Midbrain (tissue), 1 donor: Measurements from ENCODE around the gene MGAM2.

ENCODE experiments used
- DNase-seq: peaks from one replicate; lab custom pipeline; 2025; lab: John Stamatoyannopoulos, UW

MGAM2 gene

DNA sequence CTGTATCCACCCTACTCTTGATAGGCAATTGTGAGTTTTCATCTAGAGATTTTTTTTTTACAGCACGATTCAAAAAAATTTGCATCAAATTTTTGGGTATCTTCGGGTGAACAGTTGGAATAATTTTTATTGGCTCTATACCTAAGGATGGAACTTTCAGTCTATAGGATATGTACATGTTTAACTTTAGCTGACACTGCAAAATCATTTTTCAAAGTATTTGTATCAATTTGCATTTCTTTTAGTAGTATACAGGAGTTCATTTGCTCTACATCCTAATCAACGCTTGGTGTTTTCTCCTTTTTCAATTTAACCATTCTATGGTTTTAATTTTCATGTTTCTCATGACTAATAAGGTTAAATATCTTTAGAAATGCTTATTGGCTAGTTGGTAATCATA is 11.7 kb downstream of the MGAM2 start:
- DNase-seq: no peak

DNA sequence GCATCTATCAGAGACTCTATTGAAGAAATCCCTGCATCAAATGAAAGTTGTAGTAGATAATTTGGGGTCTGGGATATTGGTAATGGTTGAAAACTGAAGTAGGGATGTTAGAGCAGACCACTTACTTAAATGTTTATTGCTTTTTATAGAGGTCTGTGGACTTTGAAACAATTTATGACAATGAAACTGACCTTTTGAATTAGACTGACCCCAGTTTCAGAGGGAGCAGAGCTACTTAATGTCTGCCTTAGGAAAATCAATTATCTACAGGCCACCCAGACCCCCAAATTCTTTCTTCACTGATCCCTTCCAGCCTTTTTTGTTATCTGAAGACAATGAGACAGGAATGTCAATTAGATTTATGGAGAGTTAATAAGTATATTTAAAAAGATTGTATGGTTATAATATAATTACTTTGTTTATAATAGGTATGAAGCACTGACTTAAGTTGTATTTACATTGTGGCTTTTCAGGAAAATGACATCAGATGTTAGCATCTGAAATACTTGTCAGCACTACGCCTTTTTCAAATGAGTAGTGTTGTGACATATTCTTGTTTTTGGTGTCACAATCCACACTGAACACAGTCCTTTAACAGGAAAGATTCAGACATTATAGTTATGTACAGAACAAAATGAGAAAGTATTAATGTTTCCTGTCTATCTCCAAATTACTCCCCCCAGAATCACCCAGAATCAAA is 13.9 kb downstream of the MGAM2 start:
- no peak for DNase-seq

DNA sequence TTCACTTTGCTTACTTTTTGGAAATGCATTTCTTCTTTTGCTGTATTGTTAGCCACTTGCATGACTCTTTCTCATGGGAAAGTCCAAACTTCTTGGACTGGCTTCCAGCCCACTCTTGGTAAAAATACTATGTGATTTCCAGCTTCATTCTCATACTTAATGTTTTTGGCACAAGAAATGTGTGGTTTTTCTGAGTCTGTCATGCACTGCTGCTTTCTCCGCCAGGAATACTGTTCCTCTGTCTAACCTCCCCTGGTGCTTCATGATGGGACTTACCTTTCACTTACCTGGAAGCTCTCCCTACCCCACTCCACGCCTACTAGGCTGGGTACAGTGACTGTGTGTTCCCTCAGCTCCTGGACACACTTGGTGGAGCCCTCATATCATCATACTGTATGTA is 18.7 kb downstream of the MGAM2 start:
- no peak for DNase-seq

DNA sequence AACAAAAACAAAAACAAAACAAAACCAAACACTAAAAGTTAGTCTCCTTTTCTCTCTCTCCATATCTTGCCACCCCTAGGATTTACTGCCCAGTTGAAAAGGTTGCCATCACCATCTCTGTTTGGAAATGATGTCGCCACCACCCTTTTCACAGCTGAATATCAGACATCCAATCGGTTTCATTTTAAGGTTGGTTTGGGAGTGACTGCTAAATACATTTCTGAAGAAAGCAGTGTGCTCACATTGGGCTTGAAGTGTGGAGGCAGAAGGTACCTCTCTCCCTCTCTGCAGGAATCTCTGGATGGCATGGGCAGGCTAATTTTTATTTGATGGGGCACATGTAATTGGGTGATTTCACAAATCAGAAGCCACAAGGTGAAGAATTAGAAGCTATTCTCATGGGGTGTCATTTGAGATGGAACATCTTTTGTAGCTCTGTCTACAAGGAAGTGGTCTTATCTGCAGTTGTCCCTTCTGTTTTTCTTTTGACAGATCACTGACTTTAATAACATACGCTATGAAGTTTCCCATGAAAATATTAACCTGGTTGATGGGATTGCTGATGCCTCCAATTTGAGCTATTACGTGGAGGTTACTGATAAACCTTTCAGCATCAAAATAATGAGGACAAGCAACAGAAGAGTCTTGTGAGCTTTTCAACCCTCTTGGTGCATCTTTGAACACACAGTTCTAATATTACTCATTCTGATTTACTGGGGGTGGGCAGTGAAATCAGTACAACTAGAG is 20.1 kb downstream of the MGAM2 start:
- DNase-seq: no peak

- no peak for DNase-seq
These were observed 22.2 kb downstream of the MGAM2 start for GRCh38 chr7:142133731-142134148.

DNA sequence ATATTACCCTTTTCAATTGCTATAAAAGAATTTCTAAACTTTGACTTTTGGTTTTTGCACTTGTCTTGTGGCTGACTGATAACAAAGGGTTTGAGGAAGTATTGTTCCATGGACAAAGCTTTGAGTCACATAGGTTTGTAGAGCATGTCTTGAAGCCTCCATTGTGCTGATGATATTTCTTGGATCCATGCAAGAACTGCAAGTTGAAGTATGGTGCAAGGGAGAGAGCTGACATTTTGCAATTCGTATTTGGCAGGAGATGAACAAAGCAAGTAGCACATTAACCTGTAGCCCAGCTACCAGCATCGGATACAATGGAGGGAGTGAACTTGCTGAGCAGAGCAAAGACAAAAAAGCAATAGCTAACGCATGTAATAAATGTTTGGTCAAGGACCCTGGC is 23.4 kb downstream of the MGAM2 start:
- DNase-seq: no peak

DNA sequence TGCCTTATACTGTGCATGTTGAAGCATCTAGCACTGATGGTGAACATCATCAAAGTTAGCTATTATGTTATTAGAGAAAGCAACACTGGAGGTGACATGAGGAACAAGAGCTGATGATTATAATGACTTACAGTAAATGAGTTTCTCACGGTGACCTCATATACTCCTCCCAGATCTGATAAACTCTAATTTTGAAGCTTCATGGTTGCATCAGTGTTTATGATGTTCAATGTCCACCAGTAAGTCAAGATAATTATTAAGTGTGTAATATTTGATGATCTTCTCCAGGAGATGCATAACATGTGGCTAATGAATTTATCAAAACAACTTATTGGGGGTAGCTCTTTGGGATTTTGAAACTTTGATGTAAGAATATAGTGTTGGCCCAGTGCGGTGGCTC is 27.5 kb downstream of the MGAM2 start:
- DNase-seq: no peak

DNA sequence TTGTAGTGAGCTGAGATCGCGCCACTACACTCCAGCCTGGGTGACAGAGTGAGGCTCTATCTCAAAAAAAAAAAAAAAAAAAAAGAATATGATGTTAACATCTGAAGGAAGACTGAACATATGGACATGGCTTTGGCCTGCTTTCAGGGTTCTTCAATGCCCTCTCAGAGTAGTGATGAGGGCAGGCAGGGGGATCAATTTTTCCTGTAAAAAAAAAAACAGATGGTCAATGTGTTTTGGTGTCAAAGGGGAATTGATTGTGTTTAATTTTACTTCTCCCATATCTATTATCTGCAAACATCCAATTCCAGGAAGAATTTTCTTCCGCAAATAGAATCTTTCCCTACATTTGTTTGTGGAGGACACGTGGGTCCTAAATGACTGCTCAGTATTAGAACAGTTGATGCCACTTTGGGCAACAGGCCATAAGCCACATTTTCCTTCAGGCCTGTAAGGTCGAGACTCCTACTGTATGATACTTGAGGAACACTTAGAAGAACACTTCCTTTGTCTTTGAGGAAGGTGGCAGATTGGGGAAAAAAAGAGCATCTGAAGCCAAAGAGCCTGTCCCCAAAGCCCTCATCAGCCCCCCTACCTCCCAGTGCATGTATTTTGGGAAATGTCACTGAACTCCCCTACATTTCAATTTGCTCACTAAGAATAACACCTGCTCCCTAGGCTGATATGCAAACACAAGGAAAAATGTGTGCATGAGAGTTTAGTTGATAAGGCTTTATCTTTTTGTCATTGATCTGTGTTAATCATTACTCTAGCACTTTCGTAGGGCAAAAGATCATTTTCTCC is 28.3 kb downstream of the MGAM2 start:
- no peak for DNase-seq

DNA sequence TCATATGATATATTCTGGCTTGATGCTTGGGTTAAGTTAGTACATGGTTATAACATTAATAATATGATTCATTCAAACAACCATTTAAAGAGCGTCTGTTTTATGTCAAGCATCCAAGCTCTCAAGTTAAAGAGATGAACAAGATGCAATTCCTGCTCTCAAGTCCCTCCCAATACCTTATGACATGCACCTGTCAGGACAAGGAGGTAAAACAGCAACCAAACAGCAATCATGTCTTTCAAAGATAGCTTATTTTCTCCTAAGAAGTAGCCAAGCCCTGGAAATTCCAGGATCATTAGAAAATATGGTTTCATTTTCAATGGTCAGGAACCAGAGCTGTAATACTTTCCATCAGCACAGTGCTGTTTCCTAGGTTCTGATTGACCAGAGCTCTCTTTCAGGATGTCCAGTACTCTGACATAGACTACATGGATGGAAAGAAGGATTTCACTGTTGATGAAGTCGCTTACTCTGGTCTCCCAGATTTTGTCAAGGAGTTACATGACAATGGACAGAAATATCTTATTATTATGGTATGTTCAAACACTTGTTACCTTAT is 29.0 kb downstream of the MGAM2 start:
- DNase-seq: no peak

DNA sequence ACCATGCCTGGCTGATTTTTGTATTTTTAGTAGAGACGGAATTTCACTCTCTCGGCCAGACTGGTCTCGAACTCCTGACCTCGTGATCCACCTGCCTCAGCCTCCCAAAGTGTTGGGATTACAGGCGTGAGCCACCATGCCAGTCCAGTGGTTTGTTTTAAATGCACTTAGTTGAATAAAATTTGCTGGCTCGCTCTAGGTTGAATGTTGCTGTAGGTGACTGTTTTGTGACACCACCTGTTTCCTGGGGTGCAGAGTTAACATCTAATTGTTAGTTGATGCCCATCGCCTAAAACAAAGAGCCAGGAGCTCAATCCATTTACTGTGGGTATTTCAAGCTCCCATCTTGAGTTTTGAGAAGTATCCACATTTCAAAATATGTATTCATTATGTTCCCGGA is 31.2 kb downstream of the MGAM2 start:
- DNase-seq: no peak

- DNase-seq: no peak
These were observed 34.6 kb downstream of the MGAM2 start for GRCh38 chr7:142146124-142146523.

GRCh38 chr7:142150356-142150755 is 38.8 kb downstream of the MGAM2 start:
- no peak for DNase-seq

DNA sequence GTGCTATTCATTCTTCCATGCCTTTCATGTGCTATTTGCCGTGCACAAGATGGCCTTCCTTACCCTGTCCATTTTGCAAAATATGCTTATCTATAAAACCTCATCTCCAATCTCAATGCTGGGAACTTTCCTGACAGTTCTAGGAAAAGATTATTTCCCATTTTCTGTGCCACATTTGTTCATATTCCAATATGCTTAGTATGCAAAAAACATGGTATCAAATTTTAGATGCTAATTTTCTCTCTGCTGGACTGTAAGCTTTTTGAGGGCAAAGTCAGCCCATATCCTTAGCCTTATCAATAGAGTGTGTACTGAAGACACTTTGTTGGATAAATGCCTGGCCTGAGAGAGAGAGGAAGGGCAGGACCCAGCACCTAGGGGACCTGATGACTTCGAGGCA is 39.4 kb downstream of the MGAM2 start:
- DNase-seq: no peak

- DNase-seq: no peak
These were observed 40.6 kb downstream of the MGAM2 start for GRCh38 chr7:142152076-142152475.

DNA sequence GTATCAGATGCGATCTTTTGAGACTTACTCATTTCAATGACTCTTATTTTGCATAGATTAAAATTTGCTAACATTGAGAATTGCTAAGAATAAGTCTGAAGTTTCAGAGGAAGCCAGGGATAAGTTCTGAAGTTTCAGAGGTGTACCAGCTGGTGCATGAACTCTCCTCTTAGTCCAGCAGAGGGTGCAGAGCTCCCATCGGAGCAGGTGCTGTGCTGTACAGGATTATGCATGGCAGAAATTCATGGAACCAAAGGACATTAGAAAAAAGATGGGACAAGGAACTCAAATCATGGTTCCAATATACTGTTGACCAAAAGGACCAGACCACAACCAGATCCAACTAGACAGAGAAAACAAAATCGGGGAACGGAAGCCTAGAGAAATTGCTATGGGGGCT is 41.9 kb downstream of the MGAM2 start:
- no peak for DNase-seq

DNA sequence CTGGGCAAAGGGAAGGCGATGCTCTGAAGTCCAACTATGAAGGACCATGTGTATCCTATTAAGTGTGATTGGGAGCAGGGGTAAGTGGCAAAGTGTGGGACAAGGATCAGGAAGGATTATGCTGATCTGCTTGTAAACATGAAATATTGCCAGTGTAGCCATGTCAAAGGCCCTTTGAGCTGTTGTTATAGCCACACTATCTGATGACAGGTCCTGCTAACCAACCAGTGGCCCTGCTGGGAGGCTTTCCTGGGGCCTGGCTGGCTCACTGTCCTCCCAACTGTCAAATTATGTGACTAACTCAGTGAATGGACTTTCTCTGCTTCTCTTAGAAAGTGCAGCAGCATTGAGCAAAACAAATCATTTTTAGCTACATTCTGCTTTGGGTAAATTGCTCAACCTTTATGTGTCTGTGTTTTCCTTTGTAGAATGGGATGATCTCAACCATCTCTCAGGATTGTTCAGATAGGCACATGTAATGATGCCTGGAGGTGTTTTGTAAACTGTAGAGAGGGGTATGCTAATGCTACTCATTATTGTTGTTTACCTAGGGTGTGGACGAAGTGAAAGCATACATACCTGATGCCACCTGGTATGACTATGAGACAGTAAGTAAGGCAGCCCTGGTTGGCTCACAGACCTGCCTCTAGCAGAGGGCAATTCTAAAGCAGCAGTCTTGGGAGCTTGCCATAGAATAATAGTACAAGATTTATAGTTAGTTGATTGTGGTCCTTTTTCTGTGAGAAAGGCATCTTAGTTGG is 47.4 kb downstream of the MGAM2 start:
- DNase-seq: no peak

GRCh38 chr7:142161921-142162320 is 50.4 kb downstream of the MGAM2 start:
- DNase-seq: no peak

DNA sequence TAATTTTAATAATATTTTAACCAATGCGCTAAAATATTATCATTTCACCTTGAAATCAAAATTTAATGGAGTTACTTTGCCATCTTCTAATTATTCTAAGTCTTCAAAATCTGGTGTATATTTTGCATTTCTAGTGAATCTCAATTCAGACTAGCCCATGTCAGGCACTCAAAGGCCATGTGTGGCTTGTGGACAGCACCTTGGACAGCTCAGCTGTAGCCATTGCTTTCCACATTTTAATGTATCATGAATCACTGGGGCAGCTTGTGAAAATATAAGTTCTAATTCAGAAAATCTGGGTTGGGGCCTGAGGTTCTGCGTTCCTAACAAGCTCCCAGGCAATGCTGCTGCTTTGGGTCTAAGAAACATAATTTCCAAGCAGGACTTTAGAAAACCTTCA is 57.2 kb downstream of the MGAM2 start:
- no peak for DNase-seq

- no peak for DNase-seq
These were observed 61.4 kb downstream of the MGAM2 start for GRCh38 chr7:142172932-142173331.

DNA sequence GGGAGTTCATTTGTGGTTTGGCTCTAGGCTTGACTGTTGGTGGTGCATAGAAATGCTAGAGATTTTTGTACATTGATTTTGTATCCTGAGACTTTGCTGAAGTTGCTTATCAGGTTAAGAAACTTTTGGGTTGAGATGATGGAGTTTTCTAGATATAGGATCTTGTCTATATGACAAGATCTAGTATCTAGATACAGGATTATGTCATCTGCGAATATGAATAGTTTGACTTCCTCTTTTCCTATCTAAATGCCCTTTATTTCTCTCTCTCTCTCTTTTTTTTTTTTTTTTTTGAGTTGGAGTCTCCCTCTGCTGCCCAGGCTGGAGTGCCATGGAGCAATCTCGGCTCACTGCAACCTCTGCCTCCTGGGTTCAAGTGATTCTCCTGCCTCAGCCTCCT is 62.9 kb downstream of the MGAM2 start:
- no peak for DNase-seq

DNA sequence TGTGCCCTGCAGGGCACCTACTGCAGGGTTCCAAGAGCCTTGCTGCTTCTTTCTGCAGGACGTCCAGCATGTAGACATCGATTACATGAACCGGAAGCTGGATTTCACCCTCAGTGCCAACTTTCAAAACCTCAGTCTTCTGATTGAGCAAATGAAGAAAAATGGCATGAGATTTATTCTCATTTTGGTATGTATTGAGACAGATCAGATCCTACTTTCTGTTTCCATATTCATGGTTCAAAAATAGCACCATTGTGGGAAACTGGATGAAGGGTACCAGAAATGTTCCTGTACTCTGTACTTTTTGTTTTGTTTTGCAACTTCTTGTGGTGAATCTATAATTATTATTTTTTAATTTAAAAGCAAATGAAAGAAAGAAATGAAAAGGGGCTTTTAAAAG is 64.1 kb downstream of the MGAM2 start:
- no peak for DNase-seq

DNA sequence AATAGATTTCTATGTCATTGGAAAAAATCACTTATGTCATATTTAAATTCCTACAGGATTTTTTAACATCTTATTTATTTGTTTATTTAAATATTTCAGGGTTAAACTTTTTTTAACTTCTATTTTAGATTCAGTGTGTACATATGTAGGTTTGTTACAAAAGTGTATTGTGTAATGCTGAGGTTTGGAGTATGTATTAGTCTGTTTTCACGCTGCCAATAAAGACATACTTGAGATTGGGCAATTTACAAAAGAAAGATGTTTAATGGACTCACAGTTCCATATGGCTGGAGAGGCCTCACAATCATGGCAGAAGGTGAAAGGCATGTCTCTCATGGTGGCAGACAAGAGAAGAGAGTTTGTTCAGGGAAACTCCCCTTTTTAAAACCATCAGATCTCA is 65.4 kb downstream of the MGAM2 start:
- DNase-seq: no peak
